Activated CD8-positive, alpha-beta memory T cell treated with anti-CD3 and anti-CD28 coated beads, Interleukin-2, amount 50 U/mL, for 4 hours (primary cell): ENCODE measurements around the gene VWA8.
"Not testable (repeated sequence)": the region's sequence is repeated elsewhere in the genome, so short reads cannot be mapped to it uniquely, and the experiment has no call there.

Experiments
- DNase-seq: peaks from one replicate; pipeline ENCODE4 v3.0.0-alpha.2; 2020

The VWA8 gene

DNA sequence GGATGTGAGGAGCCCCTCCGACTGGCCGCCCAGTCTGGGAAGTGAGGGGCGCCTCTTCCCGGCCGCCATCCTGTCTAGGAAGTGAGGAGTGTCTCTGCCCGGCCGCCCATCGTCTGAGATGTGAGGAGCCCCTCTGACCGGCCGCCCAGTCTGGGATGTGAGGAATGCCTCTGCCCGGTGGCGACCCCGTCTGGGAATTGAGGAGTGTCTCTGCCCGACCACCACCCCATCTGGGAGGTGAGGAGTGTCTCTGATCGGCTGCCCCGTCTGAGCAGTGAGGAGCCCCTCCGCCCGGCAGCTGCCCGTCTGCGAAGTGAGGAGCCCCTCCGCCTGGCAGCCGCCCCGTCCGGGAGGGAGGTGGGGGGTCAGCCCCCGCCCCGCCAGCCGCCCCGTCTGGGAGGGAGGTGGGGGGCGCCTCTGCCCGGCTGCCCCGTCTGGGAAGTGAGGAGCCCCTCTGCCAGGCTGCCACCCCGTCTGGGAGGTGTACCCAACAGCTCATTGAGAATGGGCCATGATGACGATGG, 389.0 kb downstream of the VWA8 start:
- DNase-seq: not testable (repeated sequence)

DNA sequence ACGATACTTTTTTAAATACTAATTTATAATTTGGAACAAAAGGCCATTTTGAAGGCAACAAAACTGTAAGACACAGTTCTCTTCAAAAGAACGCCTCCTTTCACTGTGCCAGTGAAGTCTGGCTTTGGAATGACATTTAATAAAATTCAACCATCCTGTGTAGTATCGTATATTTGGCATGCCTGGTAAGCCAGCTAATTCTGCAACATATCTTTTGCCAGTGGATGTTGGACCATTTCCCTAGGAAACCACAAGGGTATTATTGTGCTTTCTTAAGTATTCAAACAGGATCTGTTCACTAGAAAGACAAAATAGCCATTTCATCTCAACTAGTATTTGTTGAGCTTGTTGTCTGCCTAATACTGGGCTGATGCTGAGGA, 391.9 kb downstream of the VWA8 start:
- DNase-seq: no peak

DNA sequence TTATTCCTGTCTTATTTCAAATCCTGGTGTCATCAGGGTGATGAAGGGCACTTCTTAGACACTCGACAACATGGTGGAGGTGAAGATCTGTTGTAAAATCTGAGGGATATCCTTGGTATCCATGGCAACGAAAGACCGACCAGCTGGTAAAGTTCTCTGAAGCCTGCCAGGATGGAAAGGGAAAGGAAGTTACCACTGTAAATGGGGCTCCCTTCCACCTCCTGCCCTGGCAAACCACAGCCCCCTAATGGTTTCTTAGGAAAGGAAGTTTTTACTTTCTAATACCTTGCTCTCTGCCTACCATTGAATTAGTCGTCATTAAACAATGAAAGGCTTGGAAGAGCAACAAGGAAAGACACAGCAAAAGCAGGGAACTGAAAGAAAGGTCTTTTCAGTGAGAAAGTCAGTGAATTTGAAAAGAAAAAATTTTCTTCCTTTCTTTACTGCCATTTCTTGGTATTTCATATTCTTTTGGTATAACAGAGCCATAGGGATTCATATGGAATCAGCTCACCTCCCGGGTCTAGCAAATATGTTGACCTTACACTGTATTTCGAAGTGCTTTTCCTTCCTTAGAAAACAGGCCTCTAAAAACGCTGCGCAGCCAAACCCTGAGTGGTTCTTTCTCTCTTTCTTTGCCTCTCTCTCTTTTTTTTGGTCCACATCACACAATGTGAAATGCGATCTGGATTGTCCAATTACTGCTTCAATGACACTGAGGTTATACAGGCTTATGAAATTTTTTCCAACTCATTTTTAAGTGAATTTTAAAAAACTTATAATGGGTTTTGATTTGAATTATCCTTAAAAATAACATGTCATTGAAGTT, 392.6 kb downstream of the VWA8 start:
- DNase-seq: no peak

DNA sequence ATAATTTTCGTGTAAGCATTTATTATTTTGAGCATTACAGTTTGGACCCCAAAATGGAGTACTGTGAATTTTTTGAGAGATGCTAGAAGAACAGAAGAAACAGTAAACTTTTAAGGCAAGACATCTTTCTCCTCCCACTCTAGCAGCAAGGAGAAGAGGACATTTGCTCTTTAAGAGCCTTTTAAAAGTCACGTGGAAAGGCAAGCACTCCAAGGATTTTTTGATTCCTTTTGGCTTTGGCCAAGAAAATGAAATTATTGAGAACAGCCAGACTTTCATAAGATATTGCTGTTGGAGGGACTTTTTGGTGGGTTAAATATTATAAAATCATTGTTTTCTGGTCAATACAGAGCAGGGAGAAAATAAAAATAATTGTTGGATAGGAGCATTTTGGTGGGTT, 393.5 kb downstream of the VWA8 start:
- DNase-seq: no peak

DNA sequence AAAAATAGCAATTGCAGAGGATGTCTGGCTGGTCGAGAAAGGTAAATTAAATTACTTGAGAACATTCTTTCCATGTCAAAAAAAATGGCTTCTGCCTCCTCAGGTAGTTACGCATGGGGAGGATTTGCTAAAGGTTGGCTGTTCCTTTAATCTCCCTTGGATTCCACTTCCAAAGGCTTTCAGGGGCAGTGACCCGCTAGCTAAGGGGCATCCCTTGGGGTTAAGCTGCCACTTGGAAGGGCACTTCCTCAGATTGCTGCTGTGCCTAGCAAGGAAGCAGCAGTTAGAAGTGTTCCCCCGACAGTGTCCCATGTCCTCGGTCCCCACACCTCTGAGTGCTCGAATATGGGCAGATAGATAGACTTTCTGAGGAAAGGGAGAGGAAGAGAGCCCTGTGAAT, 395.1 kb downstream of the VWA8 start:
- no peak for DNase-seq

DNA sequence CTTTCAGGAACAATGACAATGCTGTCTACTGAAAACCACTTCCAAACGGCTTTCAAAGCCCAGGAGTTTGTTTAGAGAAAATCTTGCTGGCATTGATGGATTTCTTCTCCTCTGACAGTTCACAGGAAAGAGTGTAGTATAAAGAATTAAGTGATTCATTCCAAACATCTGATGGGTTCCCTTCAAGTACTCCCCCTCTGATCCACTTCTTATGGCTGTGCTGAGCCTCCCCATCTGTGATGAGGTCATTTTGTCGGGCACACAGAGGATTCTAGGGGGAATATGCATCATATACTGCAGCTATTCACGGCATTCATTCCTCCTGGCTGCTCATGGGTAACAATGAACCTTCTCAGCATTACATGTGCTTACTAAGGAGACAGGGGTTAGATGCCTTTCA, 395.7 kb downstream of the VWA8 start:
- DNase-seq: no peak

DNA sequence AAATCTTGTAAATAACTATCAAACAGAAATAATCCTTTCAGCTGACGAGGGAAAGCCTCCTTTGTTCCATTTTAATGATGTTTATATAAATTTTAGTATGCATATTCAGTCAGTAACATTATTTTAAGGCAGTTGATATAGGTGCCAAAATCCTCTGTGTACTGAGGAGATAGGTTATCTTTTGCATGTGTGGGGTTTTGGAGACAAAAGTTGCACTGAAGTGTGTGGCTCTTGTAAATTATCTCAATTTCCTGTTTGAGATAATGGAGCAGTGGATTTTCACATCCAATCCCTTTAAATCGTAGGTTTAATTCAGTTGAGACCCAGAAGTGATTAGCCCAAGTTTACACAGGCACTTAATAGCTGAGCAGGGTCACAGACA, 396.9 kb downstream of the VWA8 start:
- no peak for DNase-seq

DNA sequence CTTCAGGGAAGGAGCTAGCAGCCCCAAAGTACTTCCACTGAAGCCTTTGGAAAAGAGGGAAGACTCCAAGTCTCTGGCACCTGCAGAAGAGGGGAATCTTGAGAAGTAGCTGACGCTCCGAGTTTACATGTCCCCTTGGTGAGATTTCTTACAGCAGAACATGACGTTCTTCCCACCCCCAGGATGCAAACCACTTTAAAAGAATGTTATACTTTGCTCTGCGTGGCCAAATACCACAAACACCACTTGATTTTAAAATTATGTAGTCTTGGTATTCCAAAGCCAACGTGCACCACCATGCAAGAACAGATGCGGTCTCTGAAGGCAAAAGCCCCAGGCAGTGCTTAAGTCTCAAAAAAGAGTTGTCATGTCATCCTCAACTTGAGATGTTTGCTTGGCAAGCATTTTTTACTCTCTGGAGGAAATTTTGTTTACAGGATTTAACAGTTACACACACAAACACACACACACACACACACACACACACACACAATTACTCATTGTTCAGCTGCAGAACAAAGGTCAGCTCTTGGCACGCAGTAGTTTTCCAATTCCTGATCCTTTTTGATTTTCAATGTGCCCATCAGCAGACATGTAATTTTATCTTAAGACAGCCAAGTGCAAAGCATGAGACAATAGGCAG, 397.4 kb downstream of the VWA8 start:
- DNase-seq: no peak

DNA sequence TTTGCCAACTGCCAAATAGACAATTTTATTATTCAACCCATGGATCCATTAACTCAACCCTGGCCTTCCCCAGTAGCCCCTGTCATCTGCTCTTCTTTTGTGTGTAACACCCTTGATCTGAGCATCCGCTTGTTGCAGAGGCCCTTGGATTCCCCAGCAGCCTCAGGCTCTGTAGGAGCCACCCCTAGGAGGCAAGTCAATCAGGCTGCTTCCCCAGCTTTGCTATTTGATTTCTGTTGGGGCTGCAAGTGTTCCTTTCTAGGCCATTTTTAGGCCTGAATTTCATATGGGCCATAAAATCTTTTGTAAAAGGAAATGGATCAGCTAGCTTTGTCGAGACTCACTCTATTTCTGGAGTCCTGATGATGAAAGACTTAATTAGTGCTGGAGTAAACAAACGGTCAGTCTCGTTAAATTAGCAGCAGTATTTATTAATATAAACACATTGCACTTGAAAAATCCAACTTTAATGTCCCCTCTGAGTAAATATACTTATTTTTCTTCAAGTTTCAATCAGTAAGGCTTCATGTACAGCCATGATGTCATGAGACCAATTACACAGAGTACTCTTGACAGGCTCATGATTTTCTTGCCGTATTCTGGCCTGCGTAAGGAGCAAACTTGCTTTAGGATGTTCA, 398.2 kb downstream of the VWA8 start:
- DNase-seq: no peak

DNA sequence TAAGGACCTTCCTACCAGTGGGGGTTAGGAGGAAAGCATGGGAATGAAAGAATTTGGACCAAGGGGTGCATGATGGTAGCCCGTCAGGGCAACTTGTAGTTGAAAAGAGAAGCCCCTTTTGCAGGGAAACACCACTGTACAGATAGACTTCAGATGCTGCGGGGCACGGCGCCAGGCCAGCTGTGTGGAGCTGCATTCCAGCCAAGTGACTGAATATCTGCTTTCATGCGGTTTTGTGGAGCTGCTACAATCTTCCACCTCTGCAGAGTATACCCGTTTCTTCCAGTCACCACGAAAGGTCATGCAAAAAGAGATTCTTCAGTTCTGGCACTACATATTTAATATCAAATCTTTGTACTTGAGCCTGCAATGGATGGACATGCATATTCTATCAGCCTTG, 398.8 kb downstream of the VWA8 start:
- no peak for DNase-seq

DNA sequence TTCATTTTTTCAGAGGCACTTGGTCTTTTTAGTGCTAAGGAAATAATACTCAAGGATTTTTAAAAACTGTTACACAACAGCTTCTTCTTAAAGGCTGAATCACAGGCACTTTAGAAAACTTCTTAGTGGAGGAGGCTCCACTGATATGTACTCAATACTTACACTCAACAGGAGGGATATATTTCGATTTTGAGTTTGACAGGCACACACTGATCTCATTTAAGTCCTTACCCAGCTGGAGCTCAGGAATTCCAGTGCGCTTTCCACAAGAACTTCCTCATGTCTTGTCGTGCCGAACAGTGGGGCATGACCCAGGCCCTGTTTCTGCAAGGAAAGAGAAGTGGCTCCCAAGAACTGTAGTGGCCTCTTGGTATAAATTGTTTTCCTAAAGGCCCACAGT, 399.7 kb downstream of the VWA8 start:
- DNase-seq: no peak

DNA sequence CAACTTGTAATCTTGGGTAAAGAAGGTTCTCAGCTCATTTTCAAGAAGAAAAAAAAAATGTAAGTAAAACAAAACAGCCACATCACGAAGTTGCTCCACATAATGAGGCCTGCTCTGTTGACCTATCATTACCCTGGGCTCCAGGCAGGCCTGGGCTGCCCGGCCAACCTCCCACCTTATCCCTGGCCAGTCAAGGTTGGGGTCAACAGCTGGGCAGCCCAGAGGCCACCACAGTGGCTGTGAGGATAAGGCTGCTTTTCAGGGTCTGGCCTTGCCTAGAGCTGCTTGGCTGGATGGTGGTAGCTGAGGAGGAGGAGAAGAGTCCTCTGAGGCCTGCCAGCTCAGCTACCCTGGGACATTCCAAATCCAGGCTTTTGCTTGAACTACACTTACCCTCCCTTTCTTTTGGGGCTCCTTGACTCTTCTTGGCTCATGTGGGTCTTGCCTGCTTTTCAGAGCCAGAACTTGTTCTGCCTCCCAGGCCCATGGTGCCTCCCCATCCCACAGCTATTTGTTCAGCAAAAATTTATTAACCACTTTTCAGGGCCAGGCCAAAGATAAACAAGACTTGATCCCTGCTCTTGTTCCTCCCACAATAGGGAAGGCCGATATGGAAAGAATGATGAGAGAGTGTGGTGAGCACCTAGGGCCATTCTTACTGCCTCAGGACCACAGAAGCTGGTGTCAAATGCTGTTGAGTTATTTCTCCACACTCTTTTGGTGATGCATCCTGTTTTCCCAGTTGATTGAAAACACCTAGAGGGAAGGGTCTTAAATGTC, 401.9 kb downstream of the VWA8 start:
- DNase-seq: no peak

DNA sequence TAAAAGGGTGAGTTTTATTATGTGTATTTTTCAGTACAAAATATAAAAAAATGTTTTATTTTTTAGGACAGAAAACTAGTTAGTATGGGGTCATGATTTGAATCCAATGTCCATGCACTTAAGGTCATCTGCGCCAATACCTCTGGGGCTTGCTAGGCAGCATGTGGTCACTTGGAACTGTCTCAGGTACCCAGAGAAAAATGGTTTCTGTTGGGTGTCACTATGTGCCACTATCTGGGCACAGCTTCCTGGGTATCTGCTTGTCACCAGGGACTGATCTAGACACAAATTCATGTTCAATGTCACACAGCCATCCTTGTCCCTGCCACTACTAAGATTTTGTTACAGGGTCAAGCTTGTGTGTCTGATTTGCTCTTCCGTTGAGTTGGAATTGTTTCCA, 403.2 kb downstream of the VWA8 start:
- no peak for DNase-seq

DNA sequence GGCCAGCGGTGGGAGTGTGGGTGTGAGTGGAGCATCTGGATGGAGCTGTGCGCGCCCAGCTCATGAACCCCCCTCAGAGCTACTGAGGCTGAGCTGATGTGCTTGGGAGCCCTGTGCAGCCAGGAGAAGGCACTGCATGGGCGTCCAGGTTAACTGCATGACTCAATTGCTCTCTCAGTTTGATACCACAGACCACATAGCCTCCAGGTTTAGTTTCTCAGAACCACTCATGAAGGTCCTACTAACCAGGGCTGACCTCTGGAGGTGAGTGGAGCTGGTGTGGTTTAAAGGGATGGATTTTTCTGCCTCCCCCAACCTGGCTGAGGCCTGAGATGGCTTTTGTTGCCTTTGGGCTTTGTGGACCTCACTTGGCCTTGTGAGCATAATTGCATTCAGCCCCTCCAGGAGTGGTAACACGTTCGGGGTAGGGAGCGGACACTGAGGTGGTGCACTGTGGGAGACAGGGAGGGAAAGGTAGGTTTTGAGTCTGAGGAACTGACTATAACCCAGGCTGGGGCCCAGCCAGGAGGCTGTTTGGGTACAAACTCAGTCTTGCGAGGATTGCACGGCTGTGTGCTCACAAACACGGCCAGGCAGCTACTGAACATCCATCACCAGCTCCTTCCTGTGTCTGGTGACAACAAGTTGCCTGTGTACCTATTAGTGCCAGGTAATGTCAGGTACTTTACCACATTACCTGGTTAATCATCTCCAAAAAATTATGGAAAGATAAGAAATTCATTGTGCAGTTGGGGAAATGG, 406.1 kb downstream of the VWA8 start:
- DNase-seq: no peak

DNA sequence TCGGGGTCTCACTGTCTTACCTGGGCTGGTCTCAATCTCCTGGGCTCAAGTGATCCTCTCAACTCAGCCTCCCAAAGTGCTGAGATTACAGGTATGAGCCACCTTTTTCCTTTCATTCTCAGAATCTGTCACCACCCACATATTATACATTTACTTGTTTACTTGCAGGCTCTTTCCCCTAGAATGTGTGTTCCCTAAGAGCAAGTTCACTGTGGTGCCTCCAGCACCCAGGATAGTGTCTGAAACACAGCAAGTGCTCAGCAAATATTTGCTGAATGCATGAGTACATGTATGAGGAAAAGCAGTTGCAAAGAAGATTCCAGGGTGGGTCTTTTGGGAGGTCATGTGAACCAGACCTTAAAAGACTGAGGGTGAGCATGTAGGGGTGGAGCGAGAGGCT, 406.7 kb downstream of the VWA8 start:
- DNase-seq: no peak

DNA sequence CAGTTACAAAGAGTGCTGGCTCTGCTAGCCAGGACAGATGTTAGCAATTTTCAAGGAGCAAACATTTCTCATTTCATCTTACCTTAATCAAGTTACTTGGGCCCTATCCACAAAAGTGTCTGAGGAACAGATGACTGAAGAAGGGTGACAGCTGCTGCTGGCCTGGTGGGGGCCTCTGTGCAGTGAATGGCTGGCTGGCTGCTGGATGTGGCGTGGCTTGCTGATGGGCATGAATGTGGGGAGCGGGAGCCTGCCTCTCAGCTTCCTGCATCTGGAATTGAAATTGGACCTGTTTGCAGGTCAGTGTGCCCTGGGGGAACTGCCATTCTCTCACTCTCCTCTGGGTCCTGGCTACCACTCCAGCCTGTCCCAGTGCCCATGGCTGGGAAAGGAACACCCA, 408.9 kb downstream of the VWA8 start:
- no peak for DNase-seq

DNA sequence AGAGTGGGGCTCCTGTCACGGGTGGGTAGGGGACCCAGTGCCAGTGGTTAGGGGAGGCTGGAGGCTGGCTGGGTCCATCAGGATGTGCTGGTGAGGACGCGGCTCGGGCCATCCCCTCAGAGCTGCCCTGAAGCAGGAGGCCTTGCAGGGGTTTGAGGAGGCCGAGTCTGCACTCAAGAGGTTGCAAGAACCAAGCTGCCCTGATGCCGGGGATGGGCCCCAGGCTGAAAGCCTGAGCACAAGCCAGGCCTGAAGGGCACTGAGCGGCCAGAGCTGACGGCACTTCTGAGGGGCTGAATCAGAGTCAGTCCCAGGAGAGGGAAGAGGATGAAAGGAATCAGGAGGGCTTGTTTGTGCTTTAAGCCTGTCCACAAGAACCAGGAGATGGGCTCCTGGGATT, 410.6 kb downstream of the VWA8 start:
- no peak for DNase-seq

DNA sequence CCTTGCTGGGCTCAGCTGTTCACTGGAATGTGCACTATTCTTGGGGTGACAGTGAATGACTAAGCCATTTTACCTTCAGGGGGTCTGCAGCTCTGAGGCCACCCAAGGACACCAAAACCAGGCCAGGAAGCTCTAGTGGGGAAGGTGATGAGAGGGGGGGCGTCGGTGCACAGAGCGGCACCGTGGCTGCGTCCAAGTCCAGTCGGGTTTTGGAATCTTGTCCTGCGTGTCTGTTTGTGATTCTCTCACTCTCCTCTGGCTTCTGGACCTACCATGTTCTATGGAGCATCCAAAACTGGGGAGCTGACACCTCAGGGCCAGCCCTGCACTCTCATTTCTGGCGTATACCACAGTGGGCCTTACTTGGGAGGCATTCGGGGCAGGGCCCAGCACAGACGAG, 411.4 kb downstream of the VWA8 start:
- no peak for DNase-seq

DNA sequence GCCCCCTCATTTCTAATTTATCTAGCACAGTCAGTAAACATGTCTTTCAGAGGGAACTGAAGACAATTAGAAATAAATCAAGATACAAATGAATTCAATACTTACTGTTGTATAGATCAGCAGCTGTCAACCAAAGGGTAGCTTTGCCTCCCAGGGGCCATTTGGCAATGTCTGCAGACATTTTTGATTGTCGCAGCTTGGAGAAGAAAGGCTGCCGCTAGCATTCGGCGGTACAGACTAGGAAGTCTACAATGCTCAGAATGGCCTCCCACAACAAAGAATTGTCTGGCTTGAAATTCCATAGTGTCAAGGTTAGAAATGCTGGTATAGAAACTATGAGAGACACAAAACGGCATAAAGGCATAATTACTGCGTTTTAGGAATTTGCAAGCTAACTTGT, 412.0 kb downstream of the VWA8 start:
- no peak for DNase-seq

DNA sequence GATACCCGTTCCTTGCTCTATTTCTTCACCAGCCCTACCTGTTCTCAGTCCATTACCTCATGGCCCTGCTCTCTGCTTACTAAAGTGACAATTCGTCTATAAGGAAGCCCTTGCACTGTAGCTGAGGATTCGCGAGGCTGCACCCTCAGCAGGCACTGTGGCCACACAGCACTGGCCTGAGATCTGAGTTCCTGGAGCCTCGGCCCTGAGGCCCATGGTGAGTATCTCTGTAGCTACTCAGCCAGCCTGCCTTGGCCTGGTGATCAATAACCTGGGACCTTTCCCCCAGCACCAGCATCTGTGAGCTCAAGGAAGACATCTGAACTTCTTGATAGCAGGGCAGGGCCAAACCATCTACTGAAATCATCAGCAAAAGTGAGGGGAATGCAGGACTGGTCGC, 412.9 kb downstream of the VWA8 start:
- no peak for DNase-seq

DNA sequence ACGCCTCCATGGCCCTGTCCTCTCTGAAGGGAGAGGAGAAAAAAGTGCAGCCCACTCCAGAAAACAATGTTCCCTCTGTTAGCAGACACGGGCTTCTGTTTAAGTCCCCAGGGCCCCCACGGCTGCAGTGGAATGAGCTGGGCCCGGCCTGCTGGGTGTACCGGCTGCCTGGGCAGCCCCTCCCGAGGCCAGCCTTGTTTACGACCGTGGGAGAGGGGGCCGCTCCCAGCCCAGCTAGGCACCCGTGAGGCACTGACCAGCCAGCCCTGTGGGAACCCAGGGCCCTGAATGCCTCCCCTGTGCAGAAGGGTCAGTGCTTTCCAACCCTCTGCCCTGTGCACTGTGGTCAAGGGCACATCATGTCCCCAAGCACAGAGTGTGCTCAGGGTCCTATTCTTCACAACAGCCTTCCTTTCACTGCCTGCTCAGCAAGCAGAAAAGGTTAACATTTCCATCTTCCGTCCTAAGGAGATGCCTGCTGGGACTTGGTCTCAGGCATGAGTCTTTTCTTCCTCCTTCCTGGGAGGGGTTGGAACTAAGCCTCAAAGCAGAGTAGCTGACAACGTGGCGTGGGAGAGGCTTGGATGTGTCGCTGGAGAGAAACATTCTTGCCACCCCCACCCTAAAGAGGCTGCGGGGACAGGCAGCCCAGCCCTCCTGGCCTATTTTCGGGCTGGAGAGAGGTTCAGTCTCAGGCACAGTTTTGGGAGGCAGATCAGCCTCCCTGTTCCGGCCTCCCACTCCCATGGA, 413.5 kb downstream of the VWA8 start:
- DNase-seq: no peak
